Sigmoid colon (tissue), 3 donors: ENCODE data around the gene COL25A1.

Experiments
- POLR2A ChIP-seq, 2 donors: fragments of 450-650 bp; IDR thresholded peaks; one replicate each; pipeline ENCODE4 v1.6.1; 2016; ENCODE audit warnings: antibody characterized with exemption in 2 of 2, mild to moderate bottlenecking in 2 of 2, moderate library complexity in 2 of 2
- TF ChIP-seq, protein P1 (sequence below), 4 experiments: fragments of 450-650 bp in 3 of 4; fragments of 200-600 bp in 1 of 4; IDR thresholded peaks; one replicate each; pipeline ENCODE4 v1.5.1; 2016 to 2019; ENCODE audit warnings: antibody characterized with exemption in 4 of 4, mild to moderate bottlenecking in 3 of 4, moderate library complexity in 2 of 4

DNA sequence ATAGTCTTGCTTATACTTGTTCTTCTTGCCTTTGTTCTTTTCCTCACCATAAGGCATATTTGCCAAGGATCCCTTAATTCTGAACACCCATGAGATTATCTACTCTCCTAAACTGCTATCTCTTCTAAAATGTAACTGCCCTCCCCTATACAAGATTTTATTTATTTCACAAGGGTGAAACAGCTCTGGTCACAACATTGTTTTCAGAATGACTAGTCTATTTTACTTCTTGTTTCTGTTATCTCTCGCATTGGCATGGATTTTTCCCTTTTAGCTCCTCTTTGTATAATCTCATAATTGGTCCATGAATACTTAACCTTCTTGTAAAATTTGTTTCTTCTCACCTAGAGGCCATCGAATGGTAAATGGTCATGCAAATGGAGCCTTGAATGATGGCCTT, 17.2 kb upstream of the COL25A1 start:
- TF ChIP-seq POLR2A (IDR thresholded peaks at IDR 0.05) = no peak
- TF ChIP-seq, protein P1, sequence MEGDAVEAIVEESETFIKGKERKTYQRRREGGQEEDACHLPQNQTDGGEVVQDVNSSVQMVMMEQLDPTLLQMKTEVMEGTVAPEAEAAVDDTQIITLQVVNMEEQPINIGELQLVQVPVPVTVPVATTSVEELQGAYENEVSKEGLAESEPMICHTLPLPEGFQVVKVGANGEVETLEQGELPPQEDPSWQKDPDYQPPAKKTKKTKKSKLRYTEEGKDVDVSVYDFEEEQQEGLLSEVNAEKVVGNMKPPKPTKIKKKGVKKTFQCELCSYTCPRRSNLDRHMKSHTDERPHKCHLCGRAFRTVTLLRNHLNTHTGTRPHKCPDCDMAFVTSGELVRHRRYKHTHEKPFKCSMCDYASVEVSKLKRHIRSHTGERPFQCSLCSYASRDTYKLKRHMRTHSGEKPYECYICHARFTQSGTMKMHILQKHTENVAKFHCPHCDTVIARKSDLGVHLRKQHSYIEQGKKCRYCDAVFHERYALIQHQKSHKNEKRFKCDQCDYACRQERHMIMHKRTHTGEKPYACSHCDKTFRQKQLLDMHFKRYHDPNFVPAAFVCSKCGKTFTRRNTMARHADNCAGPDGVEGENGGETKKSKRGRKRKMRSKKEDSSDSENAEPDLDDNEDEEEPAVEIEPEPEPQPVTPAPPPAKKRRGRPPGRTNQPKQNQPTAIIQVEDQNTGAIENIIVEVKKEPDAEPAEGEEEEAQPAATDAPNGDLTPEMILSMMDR (IDR thresholded peaks at IDR 0.05) = no peak
